GM12892 (cell line): Measurements from ENCODE around the gene HSPB3.

Source experiments
- DNase-seq: peaks from one replicate; pipeline ENCODE4 v3.0.0; 2011; ENCODE audit not compliant: insufficient read length
- FAIRE-seq: peaks from 2 replicates; lab custom pipeline; 2011; peaks lifted over from hg19 to GRCh38; lab: Jason Lieb, UNC
- POLR2A ChIP-seq: IDR thresholded peaks from 2 replicates; pipeline ENCODE4 v1.6.1; 2011; ENCODE audit warnings: low read depth, low read length, control low read depth
- POLR2AphosphoS5 ChIP-seq: IDR thresholded peaks from 2 replicates; pipeline ENCODE4 v1.6.1; 2011; ENCODE audit warnings: low read depth, low read length, control low read depth
- TAF1 ChIP-seq: IDR thresholded peaks from 2 replicates; pipeline ENCODE4 v1.6.1; 2011; ENCODE audit warnings: low read depth, mild to moderate bottlenecking, control low read depth, low read length, borderline replicate concordance

The HSPB3 gene

GRCh38 chr5:54438620-54439389 lies 16.7 kb upstream of the HSPB3 start:
- DNase-seq (no peak), FAIRE-seq (no peak)
- no peak for TF ChIP-seq TAF1
- TF ChIP-seq POLR2A: no peak
- TF ChIP-seq POLR2AphosphoS5: no peak

- no peak for TF ChIP-seq POLR2AphosphoS5
- no peak for TF ChIP-seq TAF1
- no peak for TF ChIP-seq POLR2A
- no peak for DNase-seq
- FAIRE-seq: no peak
Observed at GRCh38 chr5:54440456-54440893, 15.0 kb upstream of the HSPB3 start.

GRCh38 chr5:54442271-54442670 lies 13.2 kb upstream of the HSPB3 start:
- FAIRE-seq (no peak), DNase-seq (no peak)
- TF ChIP-seq TAF1 (no peak), POLR2AphosphoS5 (no peak), POLR2A (no peak)

- FAIRE-seq (no peak), DNase-seq (no peak)
- TF ChIP-seq TAF1: no peak
- no peak for TF ChIP-seq POLR2AphosphoS5
- TF ChIP-seq POLR2A: no peak
Observed at GRCh38 chr5:54443270-54443669, 12.2 kb upstream of the HSPB3 start.

- FAIRE-seq: no peak
- TF ChIP-seq TAF1 (no peak), POLR2A (no peak), POLR2AphosphoS5 (no peak)
- DNase-seq: no peak
Observed at GRCh38 chr5:54445691-54446378, 9.7 kb upstream of the HSPB3 start.

- DNase-seq (no peak), FAIRE-seq (no peak)
- no peak for TF ChIP-seq TAF1
- no peak for TF ChIP-seq POLR2A
- no peak for TF ChIP-seq POLR2AphosphoS5
Observed at GRCh38 chr5:54446379-54446732, 9.1 kb upstream of the HSPB3 start.

- no peak for DNase-seq
- TF ChIP-seq TAF1 (no peak), POLR2AphosphoS5 (no peak), POLR2A (no peak)
- no peak for FAIRE-seq
Observed at GRCh38 chr5:54449923-54450322, 5.6 kb upstream of the HSPB3 start.

GRCh38 chr5:54450542-54450941 lies 5.0 kb upstream of the HSPB3 start:
- no peak for FAIRE-seq
- DNase-seq: no peak
- TF ChIP-seq POLR2A (no peak), TAF1 (no peak), POLR2AphosphoS5 (no peak)

- no peak for FAIRE-seq
- no peak for TF ChIP-seq POLR2AphosphoS5
- no peak for TF ChIP-seq POLR2A
- no peak for TF ChIP-seq TAF1
- DNase-seq: no peak
Observed at GRCh38 chr5:54453046-54453445, 2.5 kb upstream of the HSPB3 start.

GRCh38 chr5:54454602-54455001 lies 897 bp upstream of the HSPB3 start:
- DNase-seq (no peak), FAIRE-seq (no peak)
- no peak for TF ChIP-seq TAF1
- no peak for TF ChIP-seq POLR2AphosphoS5
- TF ChIP-seq POLR2A: no peak

- FAIRE-seq (no peak), DNase-seq (no peak)
- TF ChIP-seq POLR2AphosphoS5: no peak
- no peak for TF ChIP-seq TAF1
- no peak for TF ChIP-seq POLR2A
Observed at GRCh38 chr5:54457094-54457862, 1.8 kb downstream of the HSPB3 start.
